Osteoblast (primary cell): ENCODE results near the gene CRYGA. TPM values are rescaled to one million over a fixed set of nuclear protein-coding genes. Genes with fewer than 3 reads are reported as not detected.
"Not testable (repeated sequence)": the region's sequence is repeated elsewhere in the genome, so short reads cannot be mapped to it uniquely, and the experiment has no call there.

ENCODE experiments used
- DNase-seq: peaks from one replicate; pipeline ENCODE4 v3.0.0; 2011; ENCODE audit warnings: low spot score, mixed read lengths; ENCODE audit not compliant: insufficient read length; ENCODE audit errors: missing footprints
- H2AFZ ChIP-seq: 2 replicates; pipeline ENCODE4 v1.6.0; 2011; ENCODE audit warnings: mild to moderate bottlenecking, low read length
- H3K27ac ChIP-seq: 2 replicates; pipeline ENCODE4 v1.5.1; 2011; ENCODE audit warnings: mild to moderate bottlenecking, low read depth, low read length, moderate library complexity
- H3K27me3 ChIP-seq: 2 replicates; pipeline ENCODE4 v1.6.0; 2012; ENCODE audit warnings: mild to moderate bottlenecking, control low read depth, inconsistent platforms, low read length, moderate library complexity; ENCODE audit not compliant: insufficient read depth
- H3K36me3 ChIP-seq: 2 replicates; pipeline ENCODE4 v1.5.1; 2011; ENCODE audit warnings: mild to moderate bottlenecking, low read length, control low read depth, moderate library complexity; ENCODE audit not compliant: insufficient read depth
- H3K4me1 ChIP-seq: 2 replicates; pipeline ENCODE4 v1.5.1; 2011; ENCODE audit warnings: mild to moderate bottlenecking, low read length, control low read depth, moderate library complexity; ENCODE audit not compliant: insufficient read depth
- H3K4me2 ChIP-seq: 2 replicates; pipeline ENCODE4 v1.6.0; 2011; ENCODE audit warnings: mild to moderate bottlenecking, low read length; ENCODE audit not compliant: insufficient read depth
- H3K4me3 ChIP-seq: fragments of 200-600 bp; sonication (generic); 3 replicates; pipeline ENCODE4 v1.5.1; 2012; ENCODE audit warnings: mild to moderate bottlenecking, low read length, inconsistent platforms; ENCODE audit not compliant: insufficient read depth
- H3K79me2 ChIP-seq: 2 replicates; pipeline ENCODE4 v1.6.0; 2012; ENCODE audit warnings: mild to moderate bottlenecking, low read length, control low read depth, inconsistent platforms; ENCODE audit not compliant: insufficient read depth
- H3K9me3 ChIP-seq: 2 replicates; pipeline ENCODE4 v1.5.1; 2011; ENCODE audit warnings: low read depth, low read length, control low read depth
- H4K20me1 ChIP-seq: 2 replicates; pipeline ENCODE4 v1.6.0; 2012; ENCODE audit warnings: mild to moderate bottlenecking, low read length, control low read depth; ENCODE audit not compliant: insufficient read depth
- total RNA-seq: library from RNA; depleted of rRNA; stranded (reverse); fragments of >200 nt; gene quantifications from 2 replicates; pipeline ENCODE4 v1.2.3, GENCODE V29; 2012
- TF ChIP-seq, protein P1 (sequence below): IDR thresholded peaks from 2 replicates; pipeline ENCODE4 v1.5.1; 2011; ENCODE audit warnings: mild to moderate bottlenecking, low read depth, low read length, moderate library complexity; ENCODE audit errors: extremely low read depth

The CRYGA gene
- total RNA-seq, 1 donor: not detected

DNA sequence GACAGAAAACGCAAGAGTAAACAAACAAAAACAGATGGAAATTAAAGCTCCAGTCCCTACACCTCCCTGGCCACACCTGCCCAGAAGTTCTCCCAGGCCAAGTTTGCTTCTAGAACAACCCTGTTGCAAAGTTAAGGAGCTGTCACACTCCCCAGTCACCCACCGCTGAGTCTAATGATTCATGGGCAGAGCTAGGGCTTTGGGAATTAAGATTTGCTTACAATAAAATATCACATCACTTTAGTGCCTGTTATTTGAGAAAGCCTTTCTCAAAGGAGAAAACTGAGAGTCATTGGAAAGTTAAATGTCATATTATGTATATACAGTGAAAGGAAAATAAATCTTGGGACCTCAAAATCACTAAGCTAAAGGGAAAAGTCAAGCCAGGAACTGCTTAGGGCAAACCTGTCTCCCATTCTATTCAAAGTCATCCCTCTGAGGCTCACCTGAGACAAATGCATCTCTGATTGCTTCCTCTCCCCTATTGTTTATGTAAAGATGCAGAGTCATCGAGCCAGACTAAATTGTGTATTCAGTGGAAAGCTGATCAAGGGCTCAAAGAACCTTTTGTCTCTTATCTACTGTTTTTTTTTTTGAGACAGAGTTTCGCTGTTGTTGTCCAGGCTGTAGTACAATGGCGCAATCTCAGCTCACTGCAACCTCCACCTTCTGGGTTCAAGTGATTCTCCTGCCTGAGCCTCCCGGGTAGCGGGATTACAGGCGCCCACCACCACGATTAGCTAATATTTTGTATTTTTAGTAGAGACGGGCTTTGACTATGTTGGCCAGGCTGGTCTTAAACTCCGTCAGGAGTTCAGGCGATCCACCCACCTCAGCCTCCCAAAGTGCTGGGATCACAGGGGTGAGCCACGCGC lies 20.2 kb downstream of the CRYGA start:
- no peaks in the 10 kb centered on the region for H4K20me1 ChIP-seq
- no peaks in the 10 kb centered on the region for H3K27me3 ChIP-seq
- TF ChIP-seq, protein P1, sequence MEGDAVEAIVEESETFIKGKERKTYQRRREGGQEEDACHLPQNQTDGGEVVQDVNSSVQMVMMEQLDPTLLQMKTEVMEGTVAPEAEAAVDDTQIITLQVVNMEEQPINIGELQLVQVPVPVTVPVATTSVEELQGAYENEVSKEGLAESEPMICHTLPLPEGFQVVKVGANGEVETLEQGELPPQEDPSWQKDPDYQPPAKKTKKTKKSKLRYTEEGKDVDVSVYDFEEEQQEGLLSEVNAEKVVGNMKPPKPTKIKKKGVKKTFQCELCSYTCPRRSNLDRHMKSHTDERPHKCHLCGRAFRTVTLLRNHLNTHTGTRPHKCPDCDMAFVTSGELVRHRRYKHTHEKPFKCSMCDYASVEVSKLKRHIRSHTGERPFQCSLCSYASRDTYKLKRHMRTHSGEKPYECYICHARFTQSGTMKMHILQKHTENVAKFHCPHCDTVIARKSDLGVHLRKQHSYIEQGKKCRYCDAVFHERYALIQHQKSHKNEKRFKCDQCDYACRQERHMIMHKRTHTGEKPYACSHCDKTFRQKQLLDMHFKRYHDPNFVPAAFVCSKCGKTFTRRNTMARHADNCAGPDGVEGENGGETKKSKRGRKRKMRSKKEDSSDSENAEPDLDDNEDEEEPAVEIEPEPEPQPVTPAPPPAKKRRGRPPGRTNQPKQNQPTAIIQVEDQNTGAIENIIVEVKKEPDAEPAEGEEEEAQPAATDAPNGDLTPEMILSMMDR: no peak
- H3K27ac ChIP-seq: no peak overlapping the region
- no peak overlapping the region for H3K4me2 ChIP-seq
- no peak overlapping the region for H2AFZ ChIP-seq
- no peaks in the 10 kb centered on the region for H3K79me2 ChIP-seq
- no peak for DNase-seq
- no peaks in the 10 kb centered on the region for H3K4me1 ChIP-seq
- no peaks in the 10 kb centered on the region for H3K9me3 ChIP-seq
- H3K4me3 ChIP-seq: no peak overlapping the region
- no peaks in the 10 kb centered on the region for H3K36me3 ChIP-seq

DNA sequence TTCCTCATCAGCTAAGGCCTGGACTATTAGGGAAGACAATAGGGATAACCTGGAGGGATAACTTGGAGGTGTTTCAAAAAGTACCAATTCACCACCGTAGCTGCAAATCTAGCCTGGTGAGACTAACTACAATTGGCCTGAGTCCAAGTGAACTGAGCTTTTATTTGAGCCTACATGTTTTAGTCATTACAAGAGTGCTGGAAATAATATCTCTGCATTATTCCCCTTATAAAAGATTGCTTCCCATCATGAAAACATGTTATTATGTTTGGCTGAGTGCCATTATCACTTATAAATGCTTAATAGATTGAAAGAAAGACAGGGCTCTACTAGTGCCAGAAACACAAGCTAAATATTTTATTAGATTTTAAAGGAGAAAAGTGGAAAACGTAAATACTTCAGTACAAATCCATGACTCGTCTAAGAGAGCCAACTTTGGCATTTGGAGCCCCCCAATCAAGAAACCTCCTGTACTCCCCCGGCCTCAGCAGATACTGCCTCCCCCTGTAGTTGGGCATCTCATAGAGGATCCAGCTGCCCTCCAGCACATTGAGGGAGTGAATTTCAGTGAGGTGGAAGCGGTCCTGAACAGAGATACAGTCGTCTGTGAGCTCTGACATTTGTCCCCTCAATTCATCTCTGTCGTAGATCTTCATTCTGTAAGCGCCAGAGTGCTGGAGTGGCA lies 21.0 kb downstream of the CRYGA start:
- Histone ChIP-seq H3K9me3 (no peaks in the 10 kb centered on the region), H3K36me3 (no peaks in the 10 kb centered on the region), H3K4me3 (no peak overlapping the region), H3K4me1 (no peaks in the 10 kb centered on the region), H3K27me3 (no peaks in the 10 kb centered on the region), H3K27ac (no peak overlapping the region), H4K20me1 (no peaks in the 10 kb centered on the region), H2AFZ (no peak overlapping the region), H3K79me2 (no peaks in the 10 kb centered on the region), H3K4me2 (no peak overlapping the region)
- TF ChIP-seq, protein P1: no peak
- no peak for DNase-seq

DNA sequence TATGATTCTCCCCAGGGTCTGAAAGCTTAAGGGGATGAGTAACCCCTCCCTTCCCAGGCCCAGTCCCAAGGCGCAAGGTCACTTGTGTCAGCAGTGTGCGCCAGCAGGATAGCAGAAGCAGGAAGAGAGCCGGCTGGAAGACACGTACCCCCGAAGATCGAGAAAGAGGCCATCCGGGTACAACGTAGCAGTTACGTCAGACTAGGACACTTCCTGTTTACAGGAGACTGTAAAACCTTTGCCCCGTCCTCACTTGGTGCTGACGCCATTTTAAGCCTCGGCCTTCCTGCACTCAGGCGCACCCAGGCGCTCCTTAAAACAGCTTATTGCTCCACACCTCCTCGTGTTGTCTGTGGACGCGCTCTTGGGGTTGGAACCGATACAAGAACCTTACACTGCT lies 23.9 kb downstream of the CRYGA start:
- Histone ChIP-seq H2AFZ (no peak overlapping the region), H3K4me1 (no peaks in the 10 kb centered on the region), H3K27me3 (no peaks in the 10 kb centered on the region), H3K79me2 (no peaks in the 10 kb centered on the region), H4K20me1 (no peaks in the 10 kb centered on the region), H3K27ac (no peak overlapping the region), H3K36me3 (no peaks in the 10 kb centered on the region), H3K4me2 (no peak overlapping the region), H3K9me3 (no peaks in the 10 kb centered on the region), H3K4me3 (no peak overlapping the region)
- TF ChIP-seq, protein P1: no peak
- no peak for DNase-seq

DNA sequence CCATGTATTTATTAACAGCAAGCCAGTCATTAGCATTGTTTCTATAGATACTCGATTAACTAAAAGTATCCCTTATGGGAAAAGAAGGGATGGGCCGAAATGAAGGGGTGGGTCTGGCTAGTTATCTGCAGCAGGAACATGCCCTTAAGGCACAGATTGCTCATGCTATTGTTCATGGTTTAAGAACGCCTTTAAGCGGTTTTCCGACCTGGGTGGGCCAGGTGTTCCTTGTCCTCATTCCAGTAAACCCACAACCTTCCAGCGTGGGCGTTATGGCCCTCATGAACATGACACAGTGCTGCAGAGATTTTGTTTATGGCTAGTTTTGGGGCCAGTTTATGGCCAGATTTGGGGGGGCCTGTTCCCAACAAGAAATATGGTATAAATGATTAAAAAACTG lies 25.1 kb downstream of the CRYGA start:
- DNase-seq, H3K4me3 ChIP-seq, H4K20me1 ChIP-seq, H3K4me1 ChIP-seq, H3K27ac ChIP-seq, H3K27me3 ChIP-seq, H2AFZ ChIP-seq, H3K36me3 ChIP-seq, H3K9me3 ChIP-seq, H3K79me2 ChIP-seq, H3K4me2 ChIP-seq: not testable (repeated sequence)
